ENCODE measurements around the gene SUSD4.
"Not testable (repeated sequence)": the region's sequence is repeated elsewhere in the genome, so short reads cannot be mapped to it uniquely, and the experiment has no call there.

The SUSD4 gene

GRCh38 chr1:223363856-223364684 is at the start of gene SUSD4:
Gene SUSD4, minus strand, starts transcription at chr1:223364176. Its CDS starts 751 bp downstream, at chr1:223363425.
- no peak for DNase-seq (ENCODE audit: low read depth)

GRCh38 chr1:223413216-223413615 is 49.2 kb upstream of the SUSD4 start:
- peak; percentile 26 for DNase-seq (ENCODE audit: low read depth)

GRCh38 chr1:223411710-223412109 is 47.7 kb upstream of the SUSD4 start:
- DNase-seq (ENCODE audit: low read depth), result no peak

GRCh38 chr1:223411309-223411708 is 47.3 kb upstream of the SUSD4 start:
- DNase-seq (ENCODE audit: low read depth), result peak; percentile 41

- no peak for DNase-seq (ENCODE audit: low read depth)
These were observed 46.1 kb upstream of the SUSD4 start for GRCh38 chr1:223410036-223410435.

GRCh38 chr1:223405507-223405906 is 41.5 kb upstream of the SUSD4 start:
- DNase-seq (ENCODE audit: low read depth), result no peak

- no peak for DNase-seq (ENCODE audit: low read depth)
These were observed 39.3 kb upstream of the SUSD4 start for GRCh38 chr1:223403184-223403815.

GRCh38 chr1:223402790-223403142 is 38.8 kb upstream of the SUSD4 start:
- DNase-seq (ENCODE audit: low read depth), result no peak

GRCh38 chr1:223401873-223402789 is 38.2 kb upstream of the SUSD4 start:
- peak; percentile 65 for DNase-seq (ENCODE audit: low read depth)

- not testable (repeated sequence) for DNase-seq (ENCODE audit: low read depth)
These were observed 35.4 kb upstream of the SUSD4 start for GRCh38 chr1:223399393-223399792.

GRCh38 chr1:223394706-223395105 is 30.7 kb upstream of the SUSD4 start:
- no peak for DNase-seq (ENCODE audit: low read depth)

- no peak for DNase-seq (ENCODE audit: low read depth)
These were observed 30.3 kb upstream of the SUSD4 start for GRCh38 chr1:223394242-223394641.

GRCh38 chr1:223393275-223394214 is 29.6 kb upstream of the SUSD4 start, which contains the start of gene CCDC185:
Gene CCDC185, plus strand, starts transcription at chr1:223393415. Its CDS starts 61 bp downstream, at chr1:223393476.
- no peak for DNase-seq (ENCODE audit: low read depth)

- no peak for DNase-seq (ENCODE audit: low read depth)
These were observed 26.6 kb upstream of the SUSD4 start for GRCh38 chr1:223390618-223391017.

- no peak for DNase-seq (ENCODE audit: low read depth)
These were observed 22.0 kb upstream of the SUSD4 start for GRCh38 chr1:223386013-223386412.

- no peak for DNase-seq (ENCODE audit: low read depth)
These were observed 14.8 kb upstream of the SUSD4 start for GRCh38 chr1:223378754-223379153.

GRCh38 chr1:223374064-223374610 is 10.2 kb upstream of the SUSD4 start:
- DNase-seq (ENCODE audit: low read depth), result no peak

GRCh38 chr1:223364685-223365382 is 858 bp upstream of the SUSD4 start:
- no peak for DNase-seq (ENCODE audit: low read depth)

- peak; percentile 44 for DNase-seq (ENCODE audit: low read depth)
These were observed 720 bp downstream of the SUSD4 start for GRCh38 chr1:223363057-223363855.
